Right forelimb (tissue), 1 donor: Measurements from ENCODE around the gene XAGE2.
A peak's percentile ranks its signal among the peaks of the same experiment; 100 is the strongest.
"Not testable (repeated sequence)": the region's sequence is repeated elsewhere in the genome, so short reads cannot be mapped to it uniquely, and the experiment has no call there.

Source experiments
- DNase-seq: peaks from one replicate; pipeline ENCODE4 v3.0.0-alpha.2; 2018

The XAGE2 gene, protein sequence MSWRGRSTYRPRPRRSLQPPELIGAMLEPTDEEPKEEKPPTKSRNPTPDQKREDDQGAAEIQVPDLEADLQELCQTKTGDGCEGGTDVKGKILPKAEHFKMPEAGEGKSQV

DNA sequence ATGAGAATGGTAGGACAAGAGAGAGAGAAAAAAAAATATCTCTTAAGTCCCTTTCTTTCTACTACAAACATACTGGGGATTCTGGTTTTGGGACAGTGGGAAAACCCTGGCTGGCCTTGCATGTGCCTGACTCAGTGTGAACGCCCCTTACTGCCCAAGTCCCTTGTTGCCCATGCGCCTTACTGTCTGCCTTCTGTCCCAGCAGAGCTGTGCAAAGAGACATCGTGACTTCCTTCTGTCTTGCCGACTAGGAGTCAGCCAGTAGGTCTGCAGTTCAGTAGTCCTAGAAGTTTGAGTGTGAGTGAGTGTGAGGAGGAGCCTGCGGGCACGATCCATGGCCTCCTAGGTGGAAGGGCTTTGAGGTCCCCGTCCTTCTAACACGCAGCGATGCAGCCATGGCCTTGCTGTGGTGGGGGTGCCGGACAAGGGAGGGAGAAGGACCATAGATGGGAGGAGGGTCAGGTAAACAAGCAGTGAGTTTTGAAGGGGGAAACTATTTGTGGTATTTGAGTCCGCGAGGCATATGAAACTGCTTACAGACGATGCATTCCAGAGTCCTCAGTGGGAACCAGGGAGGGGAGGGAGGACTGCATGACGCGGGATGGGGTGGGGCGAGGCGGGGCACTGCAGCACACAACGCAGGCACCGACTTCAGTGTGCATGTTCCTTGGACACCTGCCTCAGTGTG is at the start of gene XAGE2:
XAGE2 (plus strand) TSS at position 654 of the 688 bp plus-strand sequence. CDS start 994 bp downstream, outside the sequence.
- DNase-seq = no peak

DNA sequence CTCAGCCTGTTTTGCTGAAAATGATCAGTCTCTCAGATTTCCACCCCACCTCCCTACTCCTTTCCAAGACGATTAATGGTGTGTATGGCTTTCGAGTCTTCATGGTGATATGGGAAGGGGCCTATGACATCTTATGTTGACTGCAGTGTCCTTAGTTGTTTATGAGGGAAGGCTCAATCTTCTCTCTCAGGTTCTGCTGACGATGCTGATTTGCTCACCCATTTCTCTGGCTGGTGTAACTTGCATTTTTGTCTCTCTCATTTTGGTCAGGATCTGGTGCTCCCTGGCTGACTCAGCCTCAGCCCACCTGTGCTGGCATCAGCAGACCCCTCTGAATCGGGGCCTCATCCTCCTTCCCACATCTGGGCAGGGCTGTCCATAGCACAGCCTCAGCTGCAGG is 31.4 kb upstream of the XAGE2 start:
- DNase-seq = no peak

DNA sequence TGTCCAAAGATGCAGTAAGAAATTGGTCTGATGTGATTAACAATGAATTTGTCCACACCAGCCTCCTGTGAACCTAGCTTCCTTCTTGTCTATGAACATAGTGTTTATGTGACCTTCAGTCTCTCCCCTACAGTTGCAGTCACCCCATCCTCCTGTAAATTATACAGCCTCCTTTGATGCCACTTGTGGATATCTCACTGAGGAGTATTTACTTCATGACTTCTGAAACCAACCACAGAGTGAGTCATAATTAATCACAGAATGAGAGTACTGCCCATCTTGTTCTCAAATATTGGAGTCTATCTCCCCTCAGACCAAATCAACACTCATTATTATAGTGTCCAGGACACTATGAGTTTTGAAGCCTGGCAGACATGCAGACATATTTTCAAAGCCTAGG is 27.3 kb upstream of the XAGE2 start:
- DNase-seq = no peak

DNA sequence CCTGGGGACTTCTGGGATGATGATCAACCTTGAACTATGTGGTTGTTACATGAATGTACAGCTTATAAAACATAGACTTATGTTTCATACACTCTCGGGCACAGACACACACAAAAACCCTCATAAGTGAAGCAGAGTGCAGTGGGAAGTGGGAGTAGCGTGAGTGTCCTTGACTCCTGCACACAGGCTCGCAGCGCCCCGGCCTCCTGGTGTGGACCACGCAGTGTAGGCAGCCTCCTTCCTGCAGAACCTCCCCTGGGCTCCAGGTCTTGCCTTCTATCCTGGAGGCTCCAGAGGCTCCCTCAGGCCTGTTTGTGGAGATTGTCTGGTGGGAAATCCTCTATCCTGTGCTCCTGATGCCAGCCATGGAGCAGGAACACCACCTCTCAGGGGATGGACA is 25.7 kb upstream of the XAGE2 start:
- not testable (repeated sequence) for DNase-seq

DNA sequence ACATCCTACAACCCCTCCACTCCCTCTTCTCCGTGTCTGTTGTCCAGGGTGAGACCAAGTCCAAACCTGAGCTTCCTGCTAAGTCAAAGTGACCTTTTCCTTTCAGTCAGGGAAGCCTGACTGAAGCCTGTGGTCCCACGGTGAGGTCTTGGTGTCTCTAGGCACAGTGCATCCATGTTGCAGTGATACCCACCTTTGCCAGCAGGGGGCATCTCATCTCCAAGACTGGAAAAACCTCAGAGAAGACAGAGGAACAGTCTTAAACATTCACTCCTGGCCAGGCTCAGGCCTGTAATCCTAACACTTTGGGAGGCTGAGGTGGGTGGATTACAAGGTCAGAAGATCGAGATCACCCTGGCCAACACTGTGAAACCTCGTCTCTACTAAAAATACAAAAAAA is 23.4 kb upstream of the XAGE2 start:
- peak; percentile 46 for DNase-seq

DNA sequence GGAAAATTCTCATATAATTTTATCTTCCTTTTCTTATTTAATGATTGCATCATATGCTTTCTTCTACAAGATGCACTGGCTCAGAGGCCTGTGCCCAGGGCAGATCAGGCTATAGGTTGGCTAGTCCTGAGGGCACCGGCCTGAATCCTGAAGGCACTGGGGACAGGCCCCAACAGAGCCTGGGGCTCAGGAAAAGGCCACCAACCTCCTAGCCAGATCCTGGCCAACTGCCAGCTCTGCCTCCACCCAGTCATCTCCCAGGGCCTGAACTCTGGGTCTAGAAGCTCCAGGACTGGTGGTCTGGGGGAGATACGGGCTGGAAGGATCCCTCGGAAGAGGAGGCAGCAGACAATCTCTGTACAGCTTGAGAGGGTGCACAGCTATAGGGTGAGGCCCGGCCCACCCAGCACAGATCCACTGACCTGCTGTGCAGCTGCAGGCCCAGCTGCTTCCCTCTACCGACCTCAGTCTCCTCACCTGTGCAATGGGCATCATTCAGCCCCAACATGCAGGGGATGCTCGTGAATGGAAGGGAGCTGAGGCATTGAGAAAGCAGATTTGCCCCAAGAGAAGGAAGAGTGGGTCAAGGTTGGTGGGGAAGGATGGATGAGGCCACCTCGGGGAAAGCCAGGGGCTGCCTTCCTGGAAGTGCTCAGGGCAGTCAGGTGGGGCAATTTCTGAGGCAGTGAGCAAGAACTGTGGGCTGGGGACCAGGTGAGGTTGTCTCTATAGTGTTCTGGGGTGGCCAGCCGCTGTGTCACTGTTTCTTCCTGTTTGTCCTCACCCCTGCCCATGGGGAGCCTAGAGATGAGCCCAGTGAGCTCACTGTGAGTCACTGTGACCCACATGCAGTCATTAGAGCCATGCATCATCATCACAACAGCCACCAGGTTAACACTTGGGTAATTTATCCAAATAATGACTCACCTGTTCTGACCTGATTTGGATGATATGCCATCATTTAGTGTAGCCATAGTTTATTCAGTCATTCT is 22.4 kb upstream of the XAGE2 start:
- no peak for DNase-seq

DNA sequence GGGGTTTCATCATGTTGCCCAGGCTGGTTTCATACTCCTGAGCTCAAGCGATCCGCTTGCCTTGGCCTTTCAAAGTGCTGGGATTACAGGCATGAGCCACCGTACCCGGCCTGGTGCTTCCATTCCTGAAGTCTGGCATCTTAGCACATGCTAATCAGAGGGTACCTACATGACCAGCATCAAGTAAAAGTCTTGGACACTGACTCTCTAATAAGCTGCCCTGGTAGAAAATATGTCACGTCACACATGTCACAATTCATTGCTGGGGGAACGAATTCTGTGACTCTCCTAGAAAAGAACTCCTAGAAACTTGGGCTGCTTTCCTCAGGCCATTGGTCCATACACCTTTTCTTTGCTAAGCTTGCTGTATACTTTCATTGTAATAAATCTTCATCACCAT is 19.1 kb upstream of the XAGE2 start:
- no peak for DNase-seq

DNA sequence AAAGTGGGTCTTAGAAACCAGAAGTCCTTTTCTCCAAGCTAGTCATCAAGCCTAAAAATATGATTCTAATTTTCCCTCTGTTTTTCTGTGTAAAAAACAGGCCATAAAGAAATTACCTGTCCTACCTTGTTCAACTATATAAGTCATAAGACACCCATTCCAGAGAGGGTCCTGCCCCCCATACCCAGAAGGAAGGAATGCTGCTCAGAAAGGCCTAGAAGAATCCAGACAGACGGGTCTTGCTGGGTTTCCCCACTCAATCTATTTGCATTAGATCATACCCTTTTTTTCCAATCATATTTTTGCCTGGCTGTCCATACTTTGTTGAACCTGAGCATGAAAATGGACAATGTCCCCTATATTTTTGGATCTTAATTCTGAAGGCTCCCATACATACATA is 16.3 kb upstream of the XAGE2 start:
- no peak for DNase-seq

DNA sequence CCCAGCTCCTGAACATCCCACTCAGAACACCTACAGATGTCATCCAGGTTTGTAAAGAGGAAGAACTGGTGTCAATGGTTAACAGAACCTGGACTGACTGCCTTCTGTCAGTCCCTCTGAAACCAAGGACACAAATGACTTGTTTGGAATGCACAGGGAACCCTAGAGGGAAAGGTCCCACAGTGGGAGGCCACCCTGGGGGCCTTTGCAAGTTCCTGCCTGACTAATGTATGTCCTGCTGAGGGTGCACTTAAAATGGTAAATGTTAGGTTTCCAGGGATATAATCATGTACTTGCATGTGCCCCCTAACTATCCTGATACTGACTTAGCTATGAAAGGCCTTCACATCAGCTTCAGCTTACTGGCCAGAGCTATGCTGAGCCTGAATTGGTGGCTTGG is 15.0 kb upstream of the XAGE2 start:
- DNase-seq = no peak

DNA sequence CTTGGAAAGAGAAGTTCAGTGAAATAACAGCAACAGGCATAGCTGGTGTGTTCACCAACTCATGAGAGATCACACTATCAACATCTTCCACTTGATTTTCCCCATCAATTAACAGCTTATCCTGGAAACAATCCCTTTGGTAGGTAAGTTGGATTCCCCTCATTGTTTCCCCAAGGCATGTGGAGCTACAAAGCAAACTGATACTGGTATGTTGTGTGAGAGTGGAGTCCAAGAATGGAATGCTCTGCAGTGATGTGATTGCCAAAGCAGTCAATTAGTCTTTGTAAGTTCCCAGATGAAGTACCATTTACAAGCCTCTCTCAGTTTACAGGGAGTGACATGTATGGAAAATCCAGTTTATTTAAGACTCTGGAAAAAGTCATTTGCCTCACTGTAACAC is 13.7 kb upstream of the XAGE2 start:
- no peak for DNase-seq

DNA sequence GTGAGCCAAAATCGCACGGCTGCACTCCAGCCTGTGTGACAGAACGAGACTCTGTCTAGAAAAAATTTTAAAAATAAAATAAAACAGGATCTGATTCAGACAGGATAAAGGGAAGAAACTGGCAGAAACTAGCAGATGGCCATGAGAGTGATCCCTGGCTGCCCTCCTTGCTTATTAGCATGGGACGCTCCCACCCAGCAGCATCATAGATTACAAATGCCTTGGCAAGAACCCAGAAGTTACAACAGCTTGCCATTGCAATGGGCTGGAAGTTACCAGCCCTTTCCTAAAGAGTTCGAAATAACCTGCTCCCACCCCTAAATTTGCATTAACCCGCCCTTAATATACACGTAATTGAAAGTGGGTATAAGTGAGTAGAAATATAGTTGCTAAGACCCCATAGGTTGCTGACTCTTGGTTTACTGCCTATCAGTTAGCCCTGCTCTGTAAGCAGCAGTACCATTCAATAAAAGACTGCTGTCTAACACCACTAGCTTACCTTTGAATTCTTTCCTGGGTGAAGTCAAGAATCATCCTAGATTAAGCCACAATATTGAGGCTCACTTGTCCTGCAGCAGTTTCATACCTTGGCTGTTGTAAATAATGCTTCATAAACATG is 9.1 kb upstream of the XAGE2 start:
- no peak for DNase-seq

DNA sequence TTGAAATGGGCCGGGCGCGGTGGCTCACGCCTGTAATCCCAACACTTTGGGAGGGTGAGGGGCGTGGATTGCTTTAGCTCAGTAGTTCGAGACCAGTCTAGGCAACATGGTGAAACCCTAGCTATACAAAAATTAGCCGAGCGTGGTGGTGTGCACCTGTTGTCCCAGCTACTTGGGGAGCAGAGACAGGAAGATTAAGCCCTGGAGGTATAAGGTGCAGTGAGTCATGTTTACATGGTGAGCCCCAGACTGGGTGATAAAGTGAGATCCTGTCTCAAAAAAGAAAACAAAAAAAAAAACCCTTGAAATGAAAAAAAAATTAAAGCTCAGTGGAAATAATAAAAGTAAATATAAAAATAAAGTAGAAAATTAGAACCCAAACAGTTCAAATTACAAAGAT is 6.9 kb upstream of the XAGE2 start:
- no peak for DNase-seq

DNA sequence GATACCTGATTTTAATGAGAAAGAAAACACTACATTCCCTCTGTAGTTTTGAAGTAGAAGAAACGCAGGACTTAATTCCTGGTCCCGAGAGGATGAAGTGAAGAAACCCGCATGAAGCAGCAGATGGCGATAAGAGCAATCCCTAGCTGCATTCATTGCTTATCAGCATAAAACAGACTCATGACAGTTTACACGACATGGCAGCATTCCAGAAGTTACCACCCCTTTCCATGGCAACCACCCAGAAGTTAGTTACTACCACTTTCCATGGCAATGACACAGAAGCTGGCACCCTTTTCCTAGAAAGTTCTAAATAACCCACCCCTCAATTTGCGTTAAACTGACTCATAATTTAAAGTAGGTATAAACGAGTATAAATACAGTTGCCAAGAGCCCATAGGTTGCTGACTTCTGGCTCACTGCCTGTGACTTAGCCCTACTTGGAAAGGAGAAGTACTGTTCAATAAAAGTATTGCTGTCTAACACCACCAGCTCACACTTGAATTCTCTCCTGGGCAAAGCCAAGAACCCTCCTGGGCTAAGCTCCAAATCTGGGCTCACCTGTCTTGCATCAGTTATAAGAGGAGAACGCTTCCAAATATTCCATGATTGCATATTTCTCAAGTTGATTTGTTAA is 5.5 kb upstream of the XAGE2 start:
- no peak for DNase-seq

DNA sequence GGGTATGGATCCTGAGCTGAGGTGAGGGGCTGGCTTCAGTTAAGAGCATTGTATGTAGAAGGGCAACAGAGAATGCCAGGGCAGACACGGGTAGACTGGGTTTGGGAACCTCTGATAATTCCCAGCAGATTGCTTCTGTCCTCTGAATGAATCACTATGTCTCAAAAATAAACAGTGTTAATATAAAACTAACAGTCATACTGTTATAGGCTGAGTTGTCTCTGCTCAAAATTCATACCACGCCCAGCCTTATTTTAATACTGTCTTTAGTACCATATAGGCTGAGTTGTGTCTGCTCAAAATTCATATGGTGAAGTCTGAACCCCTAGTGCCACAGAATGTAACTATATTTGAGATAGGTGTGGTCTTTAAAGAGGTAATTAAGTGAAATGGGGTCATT is 10.0 kb downstream of the XAGE2 start:
- DNase-seq = no peak

DNA sequence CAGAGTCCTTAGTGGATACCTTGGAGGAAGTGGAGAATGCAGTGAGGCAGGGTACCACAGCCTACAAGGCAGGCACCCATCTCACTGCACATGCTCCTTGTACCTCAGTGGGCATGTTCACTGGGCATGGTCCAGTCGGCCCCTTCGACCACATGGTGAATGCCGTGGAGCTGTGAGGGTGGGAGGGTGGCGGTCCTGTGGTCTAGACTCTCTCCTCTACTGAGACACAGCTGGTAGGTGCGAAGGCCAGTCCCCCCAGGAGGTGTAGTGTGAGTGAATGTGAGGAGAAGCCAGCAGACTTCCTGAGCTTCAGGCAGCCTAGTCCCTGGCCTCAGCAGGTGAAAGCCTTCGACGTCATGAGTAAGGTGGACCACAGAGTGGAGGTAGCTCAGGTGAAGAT is 12.2 kb downstream of the XAGE2 start:
- no peak for DNase-seq

DNA sequence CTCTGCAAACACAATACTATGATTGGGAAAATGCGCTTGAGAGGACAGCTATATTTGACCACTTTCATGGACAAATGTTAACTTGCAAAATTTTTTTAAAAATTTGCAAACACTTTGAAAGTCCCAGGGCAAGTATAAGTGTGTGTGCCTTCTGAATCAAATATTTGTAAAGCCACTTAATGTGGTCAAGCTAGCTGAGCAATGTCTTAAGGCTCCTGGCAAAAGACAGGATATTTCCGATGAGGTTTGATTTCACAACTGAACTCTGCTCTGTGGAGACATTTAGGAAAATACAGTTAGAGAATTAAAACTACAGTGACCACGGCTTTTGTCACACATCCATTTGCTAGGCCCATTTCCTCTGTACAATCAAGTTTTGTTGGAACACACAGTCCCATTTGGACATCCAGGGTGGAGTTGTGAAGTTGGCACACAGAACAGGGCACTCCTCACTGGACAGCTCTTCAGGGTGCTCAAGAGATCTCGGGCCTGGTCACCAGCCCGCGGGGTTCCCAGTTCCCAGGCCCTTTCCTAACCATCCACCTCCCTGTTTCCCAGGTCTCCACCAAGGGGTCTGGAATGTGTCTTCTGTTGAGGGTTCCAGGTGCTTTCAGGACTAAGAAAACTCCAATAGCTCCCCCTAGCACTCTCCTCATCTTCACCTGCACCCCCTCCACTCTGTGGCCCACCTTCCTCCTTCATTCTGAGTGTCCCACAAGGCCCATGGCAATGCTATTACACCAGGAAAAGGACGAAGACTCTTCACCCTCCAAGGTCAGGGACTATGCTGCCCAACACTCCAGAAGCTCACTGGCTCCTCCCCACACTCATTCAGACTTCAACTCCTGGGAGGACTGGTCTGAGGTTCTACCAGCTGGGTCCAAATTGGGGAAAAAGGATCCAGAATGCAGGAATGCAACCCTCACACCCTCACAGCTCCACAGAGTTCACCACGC is 41.9 kb downstream of the XAGE2 start:
- no peak for DNase-seq

DNA sequence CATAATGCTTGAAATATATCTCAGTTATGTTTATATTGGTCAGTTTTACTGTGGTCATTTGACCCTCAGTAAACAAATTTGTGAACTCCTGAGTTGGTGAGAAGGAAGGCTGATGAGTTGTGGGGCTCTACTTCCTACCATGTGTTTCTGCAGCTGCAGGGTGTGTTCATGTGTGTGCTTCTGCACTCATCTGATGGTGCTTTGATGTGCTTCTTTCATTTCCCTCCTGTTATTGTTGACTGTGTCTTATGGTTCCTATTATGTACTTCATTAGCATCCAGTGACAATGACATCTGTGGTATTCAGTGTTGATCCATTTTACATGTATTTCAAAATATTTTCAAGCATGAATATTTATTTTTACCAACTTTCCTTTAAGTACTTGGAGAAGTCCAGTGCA is 46.5 kb downstream of the XAGE2 start:
- no peak for DNase-seq

DNA sequence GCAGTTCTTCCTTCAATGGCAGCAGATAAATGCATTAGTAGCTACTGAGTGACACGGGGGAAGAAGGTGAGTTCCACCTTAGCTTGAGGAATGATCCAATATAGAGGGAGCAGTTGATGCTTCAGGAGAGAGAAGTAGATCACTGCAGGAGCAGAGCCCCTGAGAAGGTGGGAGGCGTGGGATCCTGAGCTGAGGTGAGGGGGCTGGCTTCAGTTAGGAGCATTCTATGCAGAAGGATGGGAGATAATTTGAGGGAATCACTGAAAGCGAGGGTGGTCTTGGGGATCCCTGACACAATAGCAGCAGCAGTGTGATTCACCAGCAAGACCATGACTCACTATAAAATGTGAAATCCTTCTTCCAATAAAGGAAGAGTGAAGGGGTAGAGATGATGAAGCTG is 48.0 kb downstream of the XAGE2 start:
- DNase-seq = no peak

DNA sequence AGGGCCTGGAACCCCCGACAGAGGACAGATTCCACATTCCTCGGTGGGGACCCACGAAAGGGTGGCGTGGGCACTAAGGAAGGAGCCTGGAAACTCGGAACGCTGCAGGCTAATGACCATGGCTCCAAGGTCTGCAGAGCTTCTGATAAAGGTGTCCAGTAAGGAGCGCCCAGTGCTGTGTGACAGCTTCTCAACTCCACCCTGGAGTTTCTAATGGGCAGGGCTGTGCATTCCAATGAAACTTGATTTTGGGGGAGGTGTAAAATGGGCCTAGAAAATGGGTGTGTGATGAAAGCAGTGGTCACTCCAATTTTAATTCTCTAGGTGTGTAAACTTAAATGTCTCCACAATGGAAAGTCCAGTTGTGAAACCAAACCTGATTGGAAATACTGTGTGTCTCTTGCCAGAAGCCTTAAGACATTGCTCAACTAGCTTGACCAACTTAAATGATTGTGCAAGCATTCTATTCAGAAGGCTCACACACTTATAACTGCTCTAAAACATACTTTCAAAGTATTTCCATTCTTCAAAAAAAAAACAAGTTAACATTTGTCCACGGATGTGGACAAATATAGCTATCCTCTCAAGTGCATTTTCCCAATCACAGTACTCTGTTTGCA is 52.1 kb downstream of the XAGE2 start:
- DNase-seq = no peak

DNA sequence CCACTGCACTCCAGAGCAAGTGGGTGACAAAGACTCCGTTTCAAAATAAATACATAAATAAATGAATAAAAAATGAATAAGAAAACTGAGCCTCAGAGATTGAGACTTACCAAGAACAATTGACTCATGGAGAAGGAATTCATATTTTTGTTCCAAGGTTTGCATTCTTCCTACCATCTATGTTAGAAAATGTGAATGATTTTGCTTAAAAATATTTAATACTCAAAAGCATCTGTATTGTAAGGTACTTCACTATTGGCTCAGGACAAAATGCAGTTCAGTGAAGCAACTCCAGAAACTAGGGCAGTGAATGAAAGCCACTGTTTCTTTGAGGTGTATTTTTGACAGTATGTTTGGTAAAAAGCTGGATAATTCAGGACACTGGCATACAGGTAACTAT is 54.1 kb downstream of the XAGE2 start:
- no peak for DNase-seq

DNA sequence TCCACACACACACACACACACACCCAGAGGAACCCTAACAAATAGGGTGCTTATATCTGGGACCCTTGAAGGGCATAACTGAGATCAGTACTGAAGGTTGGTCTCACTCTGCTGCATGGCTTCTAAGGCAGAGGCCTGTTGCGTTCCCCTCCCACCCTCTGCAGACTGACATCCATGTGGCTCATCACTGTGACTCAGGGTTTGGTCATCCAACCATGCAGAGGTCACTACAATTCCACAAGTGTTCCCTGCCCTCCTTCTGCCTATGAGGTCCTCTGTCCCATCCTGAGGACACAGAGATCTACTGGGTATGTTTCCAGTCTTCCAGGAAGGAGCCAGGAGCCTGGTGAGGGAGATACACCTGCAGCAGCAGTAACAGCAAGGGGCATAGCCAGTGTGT is 55.8 kb downstream of the XAGE2 start:
- DNase-seq = no peak
